NAMALWA (cell line): Measurements from ENCODE around the gene TBX15.
A peak's percentile ranks its signal among the peaks of the same experiment; 100 is the strongest.

Experiments
- DNase-seq: peaks from one replicate; pipeline ENCODE4 v3.0.0-alpha.2; 2015; ENCODE audit warnings: low spot score

The TBX15 gene

DNA sequence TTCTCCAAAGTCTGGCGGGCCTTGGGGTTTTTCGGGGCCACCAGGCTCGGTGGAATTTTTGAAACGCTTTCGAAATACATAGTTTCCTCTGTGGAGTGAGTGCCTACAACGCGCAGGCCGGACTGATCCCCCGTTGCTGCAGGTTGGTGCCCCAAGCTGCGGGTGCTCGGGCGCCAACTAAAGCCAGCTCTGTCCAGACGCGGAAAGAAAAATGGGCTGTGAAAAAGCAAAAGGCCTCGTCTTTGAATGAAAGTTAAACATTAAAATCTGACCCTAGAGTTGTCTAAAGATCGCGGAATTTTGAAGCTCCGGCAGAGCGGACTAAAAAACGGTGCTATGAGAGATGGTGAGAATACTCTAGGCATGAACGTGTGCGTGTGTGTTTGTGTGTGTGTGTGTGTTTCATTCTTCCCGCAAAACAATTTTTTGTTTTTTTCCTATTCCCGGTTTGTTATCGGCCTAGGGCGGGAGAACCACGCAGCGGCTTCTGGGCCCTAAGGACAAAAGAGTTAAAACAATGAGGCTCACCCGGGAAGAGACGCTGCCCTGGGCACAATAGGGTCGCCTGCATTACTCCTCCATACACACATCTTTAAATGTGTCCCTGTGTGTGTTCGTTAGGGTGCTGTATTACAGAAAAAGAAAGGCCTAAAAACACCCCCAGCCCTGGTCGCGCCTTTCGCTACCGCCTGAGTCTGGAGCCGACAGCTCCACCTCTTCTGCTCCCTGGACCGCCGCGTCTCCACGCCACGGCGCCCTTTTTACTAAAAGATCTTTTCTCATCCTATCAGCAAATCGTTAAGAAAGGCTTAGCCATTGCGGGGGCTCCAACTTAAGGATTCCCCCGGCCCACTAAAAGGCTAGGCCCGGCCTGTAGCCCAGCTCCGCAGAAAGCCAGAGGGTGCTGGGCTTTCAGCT is 3.2 kb downstream of the TBX15 start:
- no peak for DNase-seq

DNA sequence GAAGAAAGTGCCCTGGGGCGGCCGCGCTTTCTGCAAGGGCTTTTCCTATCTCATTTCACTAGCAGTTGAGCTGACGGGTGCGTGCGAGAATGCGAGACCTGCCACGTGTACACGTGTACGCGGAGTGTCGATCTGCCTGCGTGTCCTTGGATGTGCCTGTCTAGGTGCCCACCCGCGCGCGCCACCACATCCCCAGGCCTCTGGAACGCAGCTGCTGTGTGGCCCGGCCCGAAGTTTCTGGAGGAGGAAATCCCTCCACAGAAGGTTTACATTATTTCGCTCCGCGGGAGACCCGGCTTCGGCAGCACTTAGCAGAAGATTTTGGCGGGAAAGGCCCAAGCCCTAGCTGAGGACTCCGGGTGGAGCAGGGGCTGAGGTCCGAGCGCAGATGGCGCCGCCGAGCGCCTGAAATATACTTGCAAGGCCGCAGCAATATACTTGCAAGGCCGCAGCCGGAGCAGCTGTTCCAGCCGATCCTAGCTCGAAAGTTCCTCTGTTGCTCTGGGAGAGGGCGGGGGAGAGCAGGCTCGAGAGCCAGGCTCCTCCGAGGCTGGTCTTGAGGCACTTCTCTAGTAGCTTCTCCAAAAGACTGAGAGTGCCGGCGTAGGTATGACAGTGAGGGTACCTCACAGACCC is 3.9 kb downstream of the TBX15 start:
- no peak for DNase-seq

DNA sequence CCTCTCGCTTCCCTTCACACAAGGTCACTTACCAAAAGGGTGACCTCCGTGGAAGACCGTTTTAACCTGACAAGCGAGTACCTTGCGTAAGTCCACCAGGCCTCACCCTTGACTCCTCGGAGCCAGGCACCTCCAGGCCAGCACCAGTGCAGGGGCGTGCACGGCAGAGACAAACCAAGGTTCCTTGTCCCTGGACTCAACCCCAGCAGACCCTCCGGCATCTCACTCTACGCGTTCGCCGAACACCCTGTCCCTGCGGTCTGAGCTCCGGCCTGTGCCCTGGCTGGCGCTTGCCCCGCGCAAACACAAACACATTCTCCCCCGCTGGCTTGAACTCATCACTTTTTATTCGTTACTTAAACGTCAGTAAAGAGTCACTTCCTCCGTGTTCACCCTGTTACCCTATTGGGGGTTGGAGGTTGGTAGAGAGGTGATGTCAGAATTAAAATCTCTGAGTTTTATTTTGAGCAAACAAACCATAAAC is 4.5 kb downstream of the TBX15 start:
- DNase-seq: no peak

DNA sequence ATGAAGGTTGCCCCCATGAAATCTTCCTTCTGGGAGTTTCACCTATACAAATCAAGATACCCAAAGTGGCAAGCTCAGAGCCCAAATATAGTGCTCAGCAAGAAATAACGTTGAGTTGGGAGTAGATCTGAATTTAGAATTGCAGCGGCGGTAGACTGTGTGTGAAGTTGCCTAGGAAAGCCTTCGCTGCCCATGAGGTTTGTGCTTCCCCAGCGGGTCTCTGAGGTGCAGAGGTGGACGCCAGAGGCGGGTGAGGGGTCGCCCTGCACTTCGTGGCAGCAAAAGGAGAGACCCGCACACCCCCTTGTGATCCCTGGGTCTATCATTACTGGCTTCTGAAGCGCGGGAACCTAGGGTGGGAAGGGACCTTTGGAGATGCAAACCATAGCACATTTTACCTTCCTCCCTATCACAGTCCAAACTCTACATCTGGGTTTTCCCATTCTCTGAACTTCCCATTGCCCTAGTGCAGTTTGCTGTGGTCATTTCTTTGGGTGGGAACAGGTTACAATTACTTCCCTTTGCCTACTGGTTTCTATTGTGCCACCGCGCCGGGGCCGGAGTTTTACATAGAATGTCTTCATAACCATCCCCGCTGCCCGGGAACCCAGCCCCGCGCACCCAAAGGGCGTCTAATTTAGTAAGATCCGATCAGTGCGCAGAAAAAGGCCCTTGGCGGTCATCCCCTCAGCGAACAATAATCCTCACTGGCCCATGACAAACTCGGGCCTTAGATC is 5.2 kb downstream of the TBX15 start:
- DNase-seq: no peak

DNA sequence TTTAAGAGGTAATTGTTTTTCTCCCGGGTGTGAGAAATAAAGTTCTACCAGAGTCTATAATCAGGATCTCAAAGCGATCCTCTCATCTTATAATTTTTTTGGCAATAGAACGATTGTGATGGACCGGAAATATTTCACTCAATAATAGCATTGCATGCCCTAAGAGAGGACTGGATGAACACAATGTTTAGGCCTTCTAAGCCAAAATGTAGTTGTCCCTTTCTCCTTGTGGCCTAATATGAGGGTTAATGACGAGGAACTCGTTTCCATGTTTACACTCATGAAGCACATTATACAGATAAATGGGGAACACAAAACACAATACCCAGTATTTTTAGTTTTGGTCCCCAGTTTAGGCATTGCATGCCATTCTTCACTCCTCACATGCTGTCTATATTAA is 5.9 kb downstream of the TBX15 start:
- DNase-seq: no peak

DNA sequence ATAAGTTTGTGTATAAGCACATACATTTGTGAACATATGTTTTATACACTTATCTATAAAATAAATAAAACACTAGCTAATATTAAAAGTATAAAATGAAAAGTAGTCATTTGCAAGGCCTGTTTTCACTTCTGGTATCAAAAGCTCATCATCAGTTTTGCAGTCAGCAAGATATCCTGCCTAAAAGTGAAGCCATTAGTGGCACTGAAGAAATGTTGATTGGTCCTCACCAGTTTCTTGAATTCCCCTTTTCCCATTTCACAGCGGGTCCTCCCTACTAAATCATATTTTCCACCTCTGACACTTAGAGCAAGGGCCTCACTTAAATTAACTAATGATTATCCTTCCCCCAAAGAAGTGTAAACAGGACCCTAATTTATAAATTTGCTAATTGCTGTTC is 6.7 kb downstream of the TBX15 start:
- no peak for DNase-seq

DNA sequence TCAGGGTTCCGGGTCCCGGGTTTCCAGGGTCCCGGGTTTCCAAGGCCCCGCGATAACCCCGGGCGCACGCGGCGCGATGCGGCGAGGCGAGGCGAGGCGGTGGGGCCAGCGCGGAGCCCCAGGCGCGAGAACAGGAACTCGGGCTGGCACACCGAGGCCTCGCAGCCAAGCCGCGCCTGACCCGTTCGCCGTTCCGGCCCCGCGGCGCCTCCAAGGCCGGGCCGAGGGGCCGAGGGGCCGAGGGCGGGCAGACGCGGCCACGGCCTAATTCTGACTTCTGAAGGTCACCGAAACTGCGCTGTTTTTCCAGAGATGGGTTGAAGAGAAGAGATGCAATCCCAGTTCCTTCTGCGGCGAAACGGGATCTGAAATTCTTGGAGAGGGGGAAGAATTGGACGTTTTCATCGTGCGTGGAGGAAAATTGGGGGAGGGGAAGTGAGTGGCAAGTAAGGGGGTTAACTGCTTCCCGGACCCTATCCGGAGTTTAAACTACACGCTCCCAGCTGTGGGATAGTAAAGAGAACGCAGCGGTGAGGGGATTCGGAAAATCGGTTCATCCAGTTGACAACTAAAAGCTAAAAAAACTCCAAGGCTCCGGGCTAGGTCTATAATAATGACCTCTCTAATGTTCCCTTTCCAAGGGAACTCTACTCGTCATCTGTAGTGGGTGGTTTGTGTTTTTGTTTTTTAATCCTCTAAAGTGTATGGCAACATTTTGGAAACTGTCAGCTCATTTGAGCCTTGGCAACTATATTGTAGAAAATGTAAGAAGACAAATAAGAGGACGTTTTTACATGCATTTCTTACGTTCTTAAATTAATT is 8.2 kb downstream of the TBX15 start:
- no peak for DNase-seq

DNA sequence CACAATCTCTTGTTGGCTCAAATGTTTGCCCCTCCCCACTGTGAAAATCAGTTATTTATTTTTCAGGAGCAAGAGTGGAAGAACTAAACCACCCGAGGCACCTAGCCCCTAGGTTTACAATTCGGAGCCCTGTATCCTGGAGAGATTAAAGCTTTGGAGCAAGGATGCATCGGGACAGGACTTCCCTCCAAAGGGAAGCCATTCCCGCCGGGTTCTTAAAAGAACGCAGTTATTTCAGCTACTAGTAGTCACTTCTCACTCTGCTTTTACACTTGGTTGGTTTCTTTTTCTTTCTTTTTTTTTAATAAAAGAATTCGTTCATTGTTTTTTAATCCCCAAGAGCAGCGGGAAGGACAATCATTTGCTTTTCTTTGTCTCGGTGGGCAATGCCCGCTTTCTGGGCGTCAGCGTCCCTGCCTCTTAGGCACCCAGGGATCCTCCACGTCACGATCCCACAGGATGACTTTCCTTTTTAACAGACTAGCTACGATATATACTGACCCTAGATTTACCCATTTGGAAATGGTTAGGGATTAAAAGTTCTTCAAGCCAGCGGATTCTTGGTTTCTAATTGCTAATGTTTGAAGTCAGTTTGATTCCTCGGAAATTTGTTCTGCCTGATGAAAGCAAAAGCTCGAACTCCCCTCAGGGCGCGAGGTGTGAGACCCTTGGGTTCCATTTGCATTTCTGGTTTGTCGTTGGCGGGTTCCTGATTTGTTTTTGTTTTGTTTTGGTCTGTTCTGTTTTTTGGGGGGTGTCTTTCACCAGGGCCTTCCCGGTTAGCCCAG is 9.0 kb downstream of the TBX15 start:
- no peak for DNase-seq

DNA sequence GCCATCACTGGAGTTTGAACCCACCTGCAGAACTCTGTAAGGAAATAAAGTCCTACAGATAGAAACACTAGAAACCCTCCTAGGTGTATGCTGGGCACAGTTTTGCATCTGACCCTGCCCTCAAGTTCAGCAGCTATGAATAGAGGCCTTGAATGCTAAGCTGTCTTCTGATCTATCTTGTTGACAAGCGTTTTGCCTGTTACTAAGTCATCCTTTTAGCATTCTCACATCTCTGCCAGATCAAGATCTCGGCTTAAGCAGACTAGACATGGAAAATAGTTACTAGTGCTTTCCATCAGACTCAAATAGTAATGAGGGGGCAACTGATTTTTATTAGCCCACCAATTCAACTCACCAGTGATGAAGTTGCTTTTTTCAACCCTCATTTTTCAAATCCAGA is 10.5 kb downstream of the TBX15 start:
- no peak for DNase-seq

DNA sequence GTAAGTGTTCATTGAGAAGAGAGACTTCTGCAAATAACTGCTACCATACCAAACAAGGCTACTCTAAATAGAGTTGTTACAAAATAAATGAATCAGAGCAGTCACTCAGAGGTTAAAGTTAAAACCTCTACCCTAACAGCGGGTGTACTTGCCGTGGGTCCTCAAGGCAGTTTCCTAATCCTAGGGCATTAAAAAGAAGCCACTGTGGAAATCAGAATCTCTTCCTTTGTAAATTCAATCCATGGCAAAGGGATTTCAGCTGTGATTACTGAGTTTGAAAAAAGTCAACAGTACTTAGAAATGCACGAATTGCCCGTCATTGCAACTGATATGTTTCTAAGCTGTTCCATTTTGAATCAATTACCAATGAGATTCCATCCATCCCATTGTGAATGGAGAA is 13.5 kb downstream of the TBX15 start:
- no peak for DNase-seq

DNA sequence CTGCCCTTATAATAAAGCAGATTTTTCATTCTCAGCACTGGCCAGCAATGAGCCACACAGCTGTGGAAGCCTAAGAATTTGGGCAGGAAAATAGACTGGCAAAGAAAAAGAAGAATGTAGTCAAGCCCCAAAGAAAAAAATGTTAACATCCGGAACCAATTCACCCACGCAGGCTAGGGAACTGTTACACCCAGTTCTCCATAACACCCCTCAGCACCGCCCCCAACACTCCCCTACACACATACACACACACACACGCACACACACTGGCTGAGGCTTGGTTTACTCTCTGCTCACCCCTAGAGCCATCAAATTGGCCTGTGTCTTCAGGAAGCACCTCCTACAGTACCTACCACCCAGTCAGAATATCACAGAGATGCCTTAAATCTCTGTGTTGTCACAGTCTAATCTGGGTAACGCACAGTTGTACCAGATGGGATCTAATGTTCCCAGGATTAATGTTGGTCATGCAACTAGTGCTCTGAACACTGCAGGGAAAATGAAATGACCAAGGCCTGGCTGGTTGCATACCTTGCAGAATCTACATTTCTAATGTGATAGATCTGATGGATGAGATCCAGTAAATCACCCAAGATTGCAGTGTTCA is 14.5 kb downstream of the TBX15 start:
- DNase-seq: no peak

DNA sequence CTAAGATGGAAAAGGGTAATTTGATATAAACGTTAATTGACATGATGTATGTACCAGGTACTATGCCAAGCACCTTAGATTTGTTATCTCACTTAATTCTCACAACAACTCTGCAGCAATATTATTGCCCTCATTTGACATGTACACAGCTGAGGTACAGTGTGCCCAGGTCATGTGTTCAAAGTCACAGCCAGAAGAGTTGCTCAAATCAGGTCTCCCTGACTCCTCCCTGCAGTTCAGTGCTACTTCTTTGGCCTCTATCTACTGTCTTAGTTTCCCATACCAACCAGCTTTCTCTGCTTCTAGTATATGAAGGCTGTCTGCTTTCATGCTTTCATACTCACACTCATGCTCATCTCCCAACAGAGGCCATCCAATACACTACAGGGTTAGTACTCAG is 15.1 kb downstream of the TBX15 start:
- no peak for DNase-seq

DNA sequence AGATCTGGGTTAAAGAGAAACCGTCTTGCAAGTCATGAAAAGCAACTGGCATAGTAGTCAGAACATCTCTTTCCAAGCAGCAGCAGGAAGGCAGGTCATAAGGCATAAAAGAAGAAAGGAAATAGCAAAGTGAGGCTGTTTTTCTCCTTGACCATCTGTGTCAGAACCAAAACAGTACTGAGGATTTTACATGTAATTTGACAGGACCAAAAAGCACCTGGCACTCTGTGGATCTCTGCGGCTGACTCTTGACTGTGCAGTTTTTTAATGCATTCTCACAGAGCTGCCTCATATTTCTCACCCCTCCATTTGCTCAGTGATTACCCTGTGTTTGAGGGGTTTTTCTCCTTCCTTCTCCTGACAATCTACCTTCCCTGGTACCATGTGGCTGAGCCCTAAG is 17.7 kb downstream of the TBX15 start:
- no peak for DNase-seq

DNA sequence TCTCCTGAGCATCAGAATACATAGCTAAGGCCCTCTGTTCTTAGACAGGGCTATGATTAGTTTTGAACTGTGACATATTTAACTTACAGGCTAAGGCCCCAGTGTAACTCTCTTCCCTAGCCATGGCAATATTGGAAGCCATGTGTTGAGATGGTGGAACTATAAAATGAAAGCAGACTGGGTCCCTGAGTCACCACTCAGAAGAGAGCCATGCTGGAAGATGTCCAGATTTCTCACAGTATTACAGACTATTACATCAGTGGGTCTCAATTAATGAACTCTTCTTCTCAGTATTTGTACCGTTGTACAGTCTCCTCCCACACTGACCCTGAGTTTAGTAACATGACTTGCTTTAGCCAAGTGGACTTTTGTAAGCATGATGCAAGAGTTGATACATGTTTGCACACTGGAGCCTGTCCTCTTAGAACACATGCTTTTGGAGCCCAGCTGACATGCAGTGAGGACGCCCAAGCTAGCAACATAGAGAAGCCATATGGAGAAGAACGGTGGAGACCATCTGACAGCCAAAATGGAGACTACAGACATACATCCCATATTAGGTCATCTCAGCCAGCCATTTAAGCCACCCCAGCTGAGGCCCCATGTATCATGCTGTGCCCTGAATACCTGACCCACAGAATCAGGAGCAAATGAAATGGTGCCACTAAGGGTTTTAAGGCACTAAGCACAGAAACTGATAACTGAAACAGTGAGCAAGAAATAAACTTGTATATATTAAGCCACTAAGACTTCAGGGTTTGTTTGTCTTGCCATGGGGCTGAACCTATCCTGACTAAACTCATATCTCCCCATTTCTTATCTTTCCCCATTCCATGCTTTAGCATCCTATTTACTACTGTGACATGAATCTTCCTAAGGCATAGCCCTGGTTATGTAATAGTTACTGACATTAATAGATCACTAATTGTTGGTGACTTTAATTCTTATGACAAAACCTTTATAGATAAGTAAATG is 24.4 kb downstream of the TBX15 start:
- peak; percentile 7 for DNase-seq

DNA sequence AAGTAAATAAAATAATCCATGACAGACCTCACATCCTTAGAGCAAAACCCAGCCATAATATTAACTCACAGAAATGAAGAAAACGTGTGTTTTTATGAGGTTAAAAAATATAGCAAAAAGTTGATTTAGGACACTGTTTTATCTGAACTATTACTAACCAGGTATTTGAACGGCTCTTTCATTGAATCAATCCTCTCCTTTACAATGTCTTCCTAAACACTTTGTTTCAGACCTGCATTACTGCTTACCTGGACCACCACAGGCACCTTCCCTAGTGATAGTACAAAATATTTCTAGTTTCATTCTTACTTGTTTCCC is 25.0 kb downstream of the TBX15 start:
- no peak for DNase-seq

DNA sequence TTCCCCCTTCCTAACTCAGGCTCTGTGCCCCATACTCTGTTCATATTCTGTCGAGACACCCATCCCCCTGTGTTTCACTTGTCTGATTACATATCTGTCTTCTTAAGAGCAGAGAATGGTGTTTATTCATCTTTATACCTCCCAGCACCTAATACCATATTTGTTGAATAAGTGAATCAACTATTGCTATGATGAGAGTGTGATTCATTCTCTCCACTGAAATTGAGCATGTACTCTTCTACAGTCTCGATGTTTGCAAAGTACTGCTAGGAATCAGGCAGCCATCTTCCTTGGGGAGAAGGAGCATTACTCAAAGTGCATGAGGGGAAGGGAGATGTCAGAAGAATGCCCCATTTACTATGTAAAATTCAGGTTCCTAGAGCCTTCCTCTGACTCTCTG is 27.0 kb downstream of the TBX15 start:
- no peak for DNase-seq

DNA sequence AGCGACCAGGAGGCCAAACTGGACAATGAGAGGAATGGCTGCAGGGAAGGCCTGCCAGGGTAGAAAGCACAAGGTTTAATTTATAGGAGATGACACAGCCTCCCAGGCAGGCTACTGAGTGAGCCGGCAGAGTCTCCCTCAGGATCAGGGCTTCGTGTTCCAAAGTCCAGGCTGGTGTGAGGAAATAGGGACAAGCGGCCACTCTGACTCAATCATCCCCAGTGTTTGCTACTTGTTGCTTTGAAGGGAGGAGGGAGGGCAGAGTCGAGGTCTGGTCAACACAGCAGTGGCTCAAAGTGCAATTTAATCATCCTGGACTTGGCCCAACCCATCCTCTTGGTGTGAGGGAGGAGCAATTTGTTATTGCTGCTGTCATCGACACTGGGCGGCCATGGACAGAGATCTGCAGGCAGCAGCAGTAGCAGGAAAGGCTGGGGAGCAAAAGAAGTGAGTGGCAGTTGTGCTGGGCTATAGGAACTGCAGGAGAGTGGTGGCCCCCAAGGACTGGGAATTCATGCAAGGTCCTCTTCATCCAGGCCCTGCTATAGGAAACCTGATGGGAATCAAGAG is 27.5 kb downstream of the TBX15 start:
- no peak for DNase-seq

DNA sequence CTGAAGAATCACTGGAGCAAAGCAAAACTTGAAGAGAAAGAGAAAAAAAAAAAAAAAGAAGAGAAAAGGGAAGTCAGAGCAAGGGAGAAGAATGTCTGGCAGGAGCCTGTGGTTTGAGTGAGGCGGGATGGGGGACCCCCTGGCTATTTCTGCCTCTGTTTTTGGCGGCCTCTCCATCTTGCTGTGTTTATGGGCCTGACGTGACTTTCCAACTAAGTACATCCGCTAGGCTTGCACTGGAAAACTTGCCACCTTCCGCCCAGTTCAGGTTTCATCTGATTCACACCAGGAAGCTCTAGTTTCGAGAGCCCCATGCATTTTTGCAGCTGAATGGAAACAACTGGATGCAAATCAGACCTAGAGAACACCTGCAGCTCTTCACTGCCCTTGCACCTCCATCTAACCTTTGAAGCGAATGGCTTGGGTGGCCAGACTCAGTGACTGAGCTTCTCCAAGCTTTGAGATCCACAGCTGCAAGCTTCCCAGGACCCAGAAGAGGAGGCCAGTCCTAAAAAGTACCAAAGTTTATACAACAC is 28.0 kb downstream of the TBX15 start:
- peak; percentile 80 for DNase-seq
